Measurements from ENCODE around the gene LYAR.

Gene LYAR

GRCh38 chr4:4289941-4290850 is at the start of gene LYAR, which contains the start of gene ZBTB49:
LYAR (minus strand) TSS chr4:4290154; CDS start chr4:4283742, 6,412 bp downstream.
ZBTB49 (plus strand) TSS chr4:4290251; CDS start chr4:4299946, 9,695 bp downstream.
- peak; percentile 99 for DNase-seq

GRCh38 chr4:4339504-4340085 is 49.6 kb upstream of the LYAR start:
- no peak for DNase-seq

- DNase-seq: no peak
Observed at GRCh38 chr4:4338210-4339001, 48.5 kb upstream of the LYAR start.

GRCh38 chr4:4334798-4335520 is 45.0 kb upstream of the LYAR start:
- peak; percentile 86 for DNase-seq

- no peak for DNase-seq
Observed at GRCh38 chr4:4333265-4333706, 43.3 kb upstream of the LYAR start.

- no peak for DNase-seq
Observed at GRCh38 chr4:4332529-4332928, 42.6 kb upstream of the LYAR start.

- no peak for DNase-seq
Observed at GRCh38 chr4:4330794-4331193, 40.8 kb upstream of the LYAR start.

- no peak for DNase-seq
Observed at GRCh38 chr4:4329496-4329895, 39.5 kb upstream of the LYAR start.

GRCh38 chr4:4328840-4329239 is 38.9 kb upstream of the LYAR start:
- no peak for DNase-seq

GRCh38 chr4:4328206-4328605 is 38.3 kb upstream of the LYAR start:
- DNase-seq: no peak

- DNase-seq: no peak
Observed at GRCh38 chr4:4327652-4328121, 37.7 kb upstream of the LYAR start.

- no peak for DNase-seq
Observed at GRCh38 chr4:4326166-4326565, 36.2 kb upstream of the LYAR start.

- no peak for DNase-seq
Observed at GRCh38 chr4:4325321-4325720, 35.4 kb upstream of the LYAR start.

GRCh38 chr4:4323705-4324534 is 34.0 kb upstream of the LYAR start:
- no peak for DNase-seq

- DNase-seq: no peak
Observed at GRCh38 chr4:4321951-4322688, 32.2 kb upstream of the LYAR start.

GRCh38 chr4:4320951-4321714 is 31.2 kb upstream of the LYAR start:
- DNase-seq: no peak

GRCh38 chr4:4320528-4320927 is 30.6 kb upstream of the LYAR start:
- no peak for DNase-seq

- no peak for DNase-seq
Observed at GRCh38 chr4:4317496-4318232, 27.7 kb upstream of the LYAR start.

- no peak for DNase-seq
Observed at GRCh38 chr4:4316150-4316495, 26.2 kb upstream of the LYAR start.
